Heart left ventricle (tissue), 16 donors: ENCODE results near the gene BICDL1. TPM values are rescaled to one million over a fixed set of nuclear protein-coding genes. Genes with fewer than 3 reads are reported as not detected.

Experiments used
- ATAC-seq, 4 donors: fragments of 200-7000 bp; cut with Tn5 transposase; one replicate each; pipeline ENCODE4 v1.9.1; 2020 to 2022; ENCODE audit warnings: moderate library complexity in 4 of 4, mild to moderate bottlenecking in 3 of 4, moderate number of reproducible peaks in 1 of 4
- DNase-seq, 5 donors: peaks; one replicate each; pipeline ENCODE4 v3.0.0-alpha.2; 2020
- H3K27ac ChIP-seq, 12 donors: fragments of 200-600 bp; sonication (generic) in 4 of 12; one replicate each; pipeline versions ENCODE4 v1.5.0 to v1.8.0; 2016 to 2022; ENCODE audit warnings: mild to moderate bottlenecking in 2 of 12
- H3K27me3 ChIP-seq, 9 donors: fragments of 200-600 bp; sonication (generic) in 2 of 9; one replicate each; pipeline versions ENCODE4 v1.5.1 to v1.8.0; 2016 to 2022; ENCODE audit warnings: mild to moderate bottlenecking in 3 of 9
- H3K36me3 ChIP-seq, 9 donors: fragments of 200-600 bp; sonication (generic) in 2 of 9; one replicate each; pipeline versions ENCODE4 v1.5.0 to v1.8.0; 2018 to 2022; ENCODE audit warnings: mild to moderate bottlenecking in 2 of 9
- H3K4me1 ChIP-seq, 12 donors: fragments of 200-600 bp; sonication (generic) in 4 of 12; one replicate each; pipeline versions ENCODE4 v1.5.0 to v1.8.0; 2016 to 2022; ENCODE audit warnings: mild to moderate bottlenecking in 3 of 12
- H3K4me3 ChIP-seq, 12 donors: fragments of 200-600 bp; sonication (generic) in 4 of 12; one replicate each; pipeline versions ENCODE4 v1.5.0 to v1.8.0; 2017 to 2022; ENCODE audit warnings: mild to moderate bottlenecking in 9 of 12, moderate library complexity in 4 of 12
- H3K9me3 ChIP-seq, 12 donors: fragments of 200-600 bp; sonication (generic) in 4 of 12; one replicate each; pipeline versions ENCODE4 v1.5.0 to v1.8.0; 2016 to 2022; ENCODE audit warnings: mild to moderate bottlenecking in 1 of 12
- POLR2A ChIP-seq, 2 donors: fragments of 450-650 bp; IDR thresholded peaks; one replicate each; pipeline ENCODE4 v1.6.1; 2017; ENCODE audit warnings: antibody characterized with exemption in 2 of 2, mild to moderate bottlenecking in 2 of 2, moderate library complexity in 2 of 2
- WGBS, 4 donors: extraction: QIAGEN DNeasy Blood & Tissue Kit in 2 of 4; methylation state at CpG; one replicate each; pipeline versions ENCODE4 v1.1.5 to v1.1.7; 2013 to 2018; 5-methylcytosine and 5-hydroxymethylcytosine counted together
- intact Hi-C, 10 donors: fragments of 100-400 bp; cut with DNase I; formaldehyde crosslinking; loops; one replicate each; pipeline versions ENCODE4 v1.11.1 to v1.14.2; 2022
- polyA plus RNA-seq, 2 donors: library from polyadenylated mRNA; stranded (reverse); fragments of 200-250 nt; gene quantifications; one replicate each; pipeline ENCODE4 v1.2.3, GENCODE V29; 2013
- total RNA-seq, 9 donors: library from RNA; depleted of rRNA in 2 of 9; stranded (reverse); fragments of >200 nt in 2 of 9; fragmentation: NEBNext Ultra II Directional in 3 of 9; extraction: Animal tissue kit (Norgen Biotek cat#: 25700) in 3 of 9; gene quantifications; one replicate each; pipeline versions ENCODE4 v1.1.0 to v1.2.4, GENCODE V29; 2016 to 2023
- TF ChIP-seq, protein P1 (sequence below), 12 donors: fragments of 200-600 bp; sonication (generic) in 4 of 12; IDR thresholded peaks; one replicate each; pipeline versions ENCODE4 v1.5.0 to v1.8.0; 2018 to 2022; ENCODE audit warnings: antibody characterized with exemption in 12 of 12, mild to moderate bottlenecking in 5 of 12
- donor health status: ischemic (EF 13 %, LVEDD 7.1; RV severe dilation, severe dysfunction).
- donor health status: healthy with polysubstance abuse.
- donor health status: DM: no; HTN: yes; CAD: no.
- donor health status: DM: no; HTN: no; CAD: no.
- donor health status: ischemic (EF 25% LVEDD 6.9; RV normal size, moderate dysfunction).
- donor health status: ischemic (EF 25% LVEDD 5.7; RV mildly dilated, moderate dysfunction).
- donor health status: healthy.
- donor health status: DM: yes; HTN: yes; CAD: no.
- donor health status: ischemic (EF 35%, LVEDD 5.7; RV mildly dilated, moderate dysfunction).
- donor health status: nonischemic (EF 11% LVEDD 7.7; RV severe dilation, severe dysfunction).
- donor health status: DM: yes; HTN: yes; CAD: no.
- donor health status: PGD.
- donor health status: ischemic (EF 29% LVEDD 5.4; RV normal size, mild dysfunction).
- donor health status: nonischemic (EF 23%, LVEDD 6.1; RV moderate dilation, normal function).

Gene BICDL1
- total and polyA plus RNA-seq, 11 donors, result 0.12 to 28.0 (median 0.30) TPM; not detected in 4

DNA sequence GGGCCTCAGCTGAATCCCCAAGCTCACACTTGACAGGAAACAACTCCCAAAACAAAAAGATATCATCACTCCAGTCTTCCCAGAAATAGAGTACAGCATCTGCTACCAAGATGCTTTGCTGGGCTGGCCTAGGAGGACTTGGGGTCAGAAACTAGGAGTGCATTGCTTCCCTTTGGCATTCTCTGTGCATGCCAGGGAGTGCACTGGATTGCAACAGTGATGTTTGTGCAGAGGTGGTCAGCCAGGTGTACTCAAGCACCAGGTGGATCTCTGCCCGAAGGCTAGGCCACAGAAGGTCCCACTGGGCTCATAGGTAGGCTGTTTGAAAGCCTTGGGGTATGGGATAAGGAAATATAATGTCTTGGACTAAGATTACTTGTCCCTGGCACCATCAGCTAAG is 76.4 kb downstream of the BICDL1 start:
- no peaks in the 10 kb centered on the region for H3K36me3 ChIP-seq
- DNase-seq (no peak), ATAC-seq (no peak)
- intact Hi-C loops, result no loop called here
- H3K4me1 ChIP-seq, result peaks cover 0 to 9% (median 0%) of the 10 kb centered on the region in 12 donors
- no peaks in the 10 kb centered on the region for H3K9me3 ChIP-seq
- H3K27ac ChIP-seq, result no peak overlapping the region
- TF ChIP-seq, protein P1, sequence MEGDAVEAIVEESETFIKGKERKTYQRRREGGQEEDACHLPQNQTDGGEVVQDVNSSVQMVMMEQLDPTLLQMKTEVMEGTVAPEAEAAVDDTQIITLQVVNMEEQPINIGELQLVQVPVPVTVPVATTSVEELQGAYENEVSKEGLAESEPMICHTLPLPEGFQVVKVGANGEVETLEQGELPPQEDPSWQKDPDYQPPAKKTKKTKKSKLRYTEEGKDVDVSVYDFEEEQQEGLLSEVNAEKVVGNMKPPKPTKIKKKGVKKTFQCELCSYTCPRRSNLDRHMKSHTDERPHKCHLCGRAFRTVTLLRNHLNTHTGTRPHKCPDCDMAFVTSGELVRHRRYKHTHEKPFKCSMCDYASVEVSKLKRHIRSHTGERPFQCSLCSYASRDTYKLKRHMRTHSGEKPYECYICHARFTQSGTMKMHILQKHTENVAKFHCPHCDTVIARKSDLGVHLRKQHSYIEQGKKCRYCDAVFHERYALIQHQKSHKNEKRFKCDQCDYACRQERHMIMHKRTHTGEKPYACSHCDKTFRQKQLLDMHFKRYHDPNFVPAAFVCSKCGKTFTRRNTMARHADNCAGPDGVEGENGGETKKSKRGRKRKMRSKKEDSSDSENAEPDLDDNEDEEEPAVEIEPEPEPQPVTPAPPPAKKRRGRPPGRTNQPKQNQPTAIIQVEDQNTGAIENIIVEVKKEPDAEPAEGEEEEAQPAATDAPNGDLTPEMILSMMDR (IDR thresholded peaks at IDR 0.05), result no peak
- no peak for TF ChIP-seq POLR2A (IDR thresholded peaks at IDR 0.05)
- H3K27me3 ChIP-seq, result peaks cover 0 to 16% (median 0%) of the 10 kb centered on the region in 9 donors
- 75 to 92% (median 87%) methylated on average over 1 of the region's 1 CpG for WGBS, 4 donors
- no peak overlapping the region for H3K4me3 ChIP-seq

DNA sequence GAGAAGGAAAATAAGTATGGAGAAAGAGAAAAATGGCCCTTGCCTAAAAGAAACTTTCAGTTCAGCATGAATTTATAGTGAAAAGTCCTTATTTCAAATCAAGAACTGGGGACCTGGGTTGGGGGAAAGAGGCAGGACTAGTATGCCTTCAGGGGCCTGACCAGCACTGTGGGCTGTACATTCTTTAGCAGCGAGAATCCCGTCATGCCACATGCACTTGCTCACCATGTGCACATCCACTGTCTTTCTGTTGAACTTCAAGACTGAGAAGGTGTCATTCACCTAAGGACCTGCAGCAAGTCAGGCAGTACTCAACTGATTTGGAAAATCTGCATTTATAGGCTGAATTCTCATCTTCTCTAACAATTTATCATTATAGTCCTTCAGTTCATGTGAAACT is 77.3 kb downstream of the BICDL1 start:
- 89 to 98% (median 97%) methylated on average over 2 of the region's 2 CpGs for WGBS, 4 donors
- H3K9me3 ChIP-seq, result no peaks in the 10 kb centered on the region
- TF ChIP-seq, protein P1 (IDR thresholded peaks at IDR 0.05), result no peak
- TF ChIP-seq POLR2A (IDR thresholded peaks at IDR 0.05), result no peak
- no peak overlapping the region for H3K4me3 ChIP-seq
- H3K27ac ChIP-seq, result no peak overlapping the region
- DNase-seq (no peak), ATAC-seq (no peak)
- no peaks in the 10 kb centered on the region for H3K36me3 ChIP-seq
- H3K4me1 ChIP-seq, result peaks cover 0 to 9% (median 0%) of the 10 kb centered on the region in 12 donors
- peaks cover 0 to 10% (median 0%) of the 10 kb centered on the region in 9 donors for H3K27me3 ChIP-seq
- intact Hi-C loops, result no loop called here

DNA sequence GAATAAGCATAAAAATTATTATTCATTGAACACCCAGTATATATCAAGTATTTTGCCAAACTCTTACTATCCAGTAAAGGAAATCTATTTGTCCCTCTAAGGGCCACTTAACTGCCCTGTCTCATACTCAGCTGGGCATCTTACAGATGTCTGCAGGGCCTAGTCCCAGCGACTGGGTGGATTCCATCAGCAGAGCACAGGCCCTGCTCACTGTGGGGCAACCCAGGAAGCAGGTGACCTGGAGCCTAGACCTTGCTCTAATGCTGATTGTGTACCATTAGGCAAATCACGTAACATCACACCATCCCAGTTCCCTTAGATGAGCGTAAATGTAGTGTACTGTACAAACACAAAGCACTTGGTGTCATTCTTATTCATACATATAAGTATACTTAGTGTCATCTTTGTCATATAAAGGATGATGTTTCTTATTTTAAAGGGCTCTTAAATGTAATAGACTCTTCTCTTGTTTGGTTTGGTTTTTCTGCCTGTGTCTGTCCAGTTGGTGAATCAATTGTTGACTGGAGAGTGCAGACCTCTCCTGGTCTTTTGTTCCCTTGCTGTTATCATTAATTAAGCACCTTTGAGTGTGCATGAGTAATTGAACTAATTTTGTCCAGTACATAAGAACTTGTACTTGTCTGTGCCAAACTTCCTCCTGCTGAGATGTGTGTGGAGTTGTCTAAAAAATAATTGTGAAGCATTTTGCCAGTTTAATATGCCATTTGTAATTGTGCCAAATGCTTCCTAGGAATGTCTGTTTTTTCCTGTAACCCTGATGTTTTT is 78.2 kb downstream of the BICDL1 start:
- H3K4me1 ChIP-seq, result peaks cover 0 to 9% (median 0%) of the 10 kb centered on the region in 12 donors
- DNase-seq (no peak), ATAC-seq (peak in 2 of 4 donors; percentile 38 to 75)
- intact Hi-C loops, result no loop called here
- no peaks in the 10 kb centered on the region for H3K9me3 ChIP-seq
- 81 to 91% (median 85%) methylated on average over 3 of the region's 3 CpGs for WGBS, 4 donors
- H3K27me3 ChIP-seq, result peaks cover 0 to 8% (median 0%) of the 10 kb centered on the region in 9 donors
- no peak overlapping the region for H3K27ac ChIP-seq
- TF ChIP-seq, protein P1 (IDR thresholded peaks at IDR 0.05), result no peak
- no peak for TF ChIP-seq POLR2A (IDR thresholded peaks at IDR 0.05)
- no peak overlapping the region for H3K4me3 ChIP-seq
- H3K36me3 ChIP-seq, result no peaks in the 10 kb centered on the region

DNA sequence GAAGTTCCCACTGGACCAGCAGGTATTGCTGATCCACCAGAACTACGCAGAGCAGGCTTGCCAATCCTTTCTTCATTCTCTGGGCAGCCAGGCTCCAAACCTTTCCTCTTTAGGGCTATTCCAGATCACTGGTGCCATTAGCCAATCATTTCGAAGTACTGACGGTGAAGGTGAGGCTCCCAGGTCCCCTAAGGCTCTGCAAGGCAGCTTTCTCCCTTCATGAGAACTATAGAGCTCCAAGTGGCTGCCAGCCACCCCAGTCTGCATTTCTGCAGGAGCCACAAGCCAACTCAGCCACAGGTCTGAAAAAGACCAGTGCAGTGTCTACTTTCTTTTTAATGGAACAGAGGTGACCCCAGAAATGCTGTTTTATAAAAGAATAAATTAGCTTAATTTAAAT is 78.9 kb downstream of the BICDL1 start:
- DNase-seq (no peak), ATAC-seq (no peak)
- TF ChIP-seq POLR2A (IDR thresholded peaks at IDR 0.05), result no peak
- TF ChIP-seq, protein P1 (IDR thresholded peaks at IDR 0.05), result no peak
- H3K27ac ChIP-seq, result no peak overlapping the region
- H3K27me3 ChIP-seq, result peaks cover 0 to 8% (median 0%) of the 10 kb centered on the region in 9 donors
- no peaks in the 10 kb centered on the region for H3K9me3 ChIP-seq
- 61 to 77% (median 76%) methylated on average over 3 of the region's 3 CpGs for WGBS, 4 donors
- peaks cover 0 to 9% (median 0%) of the 10 kb centered on the region in 12 donors for H3K4me1 ChIP-seq
- intact Hi-C loops, result no loop called here
- no peaks in the 10 kb centered on the region for H3K36me3 ChIP-seq
- no peak overlapping the region for H3K4me3 ChIP-seq
